ENCODE data around the gene AOPEP.

Gene AOPEP

DNA sequence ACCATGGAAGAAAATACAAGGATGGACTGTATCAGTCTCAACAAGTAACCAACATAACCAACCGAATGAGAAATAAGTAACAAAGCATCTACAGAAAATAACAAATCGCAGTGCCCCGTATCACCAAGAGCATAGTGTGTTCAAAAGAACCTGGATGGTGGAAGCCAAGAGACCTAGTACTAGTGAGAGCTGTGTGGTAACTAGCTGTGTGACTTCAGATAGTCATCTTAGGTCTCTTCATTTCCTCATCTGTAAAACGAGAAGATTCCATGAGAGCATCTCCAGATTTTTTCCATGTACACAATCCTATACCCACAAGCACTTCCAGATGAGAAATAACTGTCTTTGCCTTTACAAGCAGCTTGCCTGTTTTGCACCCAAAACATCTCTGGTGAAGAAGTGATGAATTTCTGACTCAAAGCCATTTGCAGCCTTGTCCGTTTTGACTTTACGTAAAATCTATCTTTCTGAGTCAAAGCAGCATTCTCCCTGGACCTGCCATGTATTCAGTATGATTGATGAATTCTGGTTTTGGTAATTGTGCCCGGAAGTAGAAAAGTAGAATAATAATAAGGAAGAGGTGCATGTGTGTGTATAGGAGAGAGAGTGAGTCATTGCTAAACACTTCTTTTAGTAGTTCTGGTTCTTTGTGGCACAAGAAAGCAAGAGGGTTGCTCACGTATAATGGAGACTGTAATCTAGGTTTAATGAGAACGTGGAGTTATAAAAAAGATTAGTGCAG is 41.0 kb downstream of the AOPEP start:
- peak; percentile 77 for DNase-seq

DNA sequence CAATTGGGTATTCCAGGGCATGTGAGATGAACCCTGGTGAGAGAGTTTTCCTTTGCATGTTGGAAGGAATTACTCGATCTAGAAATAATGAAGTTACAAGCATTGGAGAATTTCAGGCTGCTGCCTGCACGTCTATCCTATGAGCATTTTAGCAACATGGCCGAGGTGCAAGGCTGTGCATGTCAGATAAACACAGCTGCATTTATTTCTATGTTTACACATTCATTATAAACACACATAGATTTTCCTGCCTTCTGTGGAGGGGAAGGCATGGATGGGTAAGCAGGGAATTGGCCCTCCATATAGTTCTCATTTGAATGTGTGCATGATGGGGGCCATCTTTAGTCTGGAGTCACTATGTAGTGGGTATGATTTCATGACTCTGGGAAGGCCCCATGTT is 42.3 kb downstream of the AOPEP start:
- DNase-seq, result no peak

DNA sequence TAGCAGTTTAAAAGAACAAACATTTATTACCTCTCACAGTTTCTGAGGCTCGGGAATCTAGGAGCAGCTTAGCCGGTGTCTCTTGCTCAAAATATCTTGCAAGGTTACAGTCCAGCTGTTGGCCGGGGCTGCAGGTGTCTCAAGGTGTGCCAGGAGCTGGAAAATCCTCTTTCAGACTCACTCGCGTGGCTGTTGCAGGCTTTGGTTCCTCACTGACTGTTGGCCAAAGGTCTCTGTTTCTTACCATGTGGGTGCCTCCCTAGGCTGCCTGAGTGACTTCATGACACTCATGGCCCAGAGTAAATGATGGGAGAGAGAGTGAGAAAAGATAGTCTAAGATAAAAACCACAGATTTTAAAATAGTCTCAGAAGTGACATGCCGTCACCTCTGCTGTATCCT is 43.8 kb downstream of the AOPEP start:
- DNase-seq, result no peak

DNA sequence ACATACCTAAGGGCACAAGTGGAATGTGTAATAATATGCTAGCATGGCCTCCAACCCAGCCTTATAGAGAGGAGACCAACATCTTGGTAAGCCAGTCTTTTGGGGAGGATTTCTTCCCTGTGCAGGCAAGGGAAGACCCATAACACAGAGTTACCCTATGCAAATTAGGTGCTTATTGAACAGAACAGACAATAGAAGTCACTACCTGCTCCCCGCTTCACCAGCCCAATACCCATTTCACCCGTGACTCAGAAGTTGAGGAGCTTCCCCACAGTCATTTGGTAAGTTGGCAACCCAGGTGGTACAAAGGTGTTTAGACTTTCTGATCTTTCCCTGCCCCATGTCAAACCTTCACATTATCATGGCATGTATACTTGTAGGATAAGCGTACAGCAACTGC is 44.6 kb downstream of the AOPEP start:
- DNase-seq, result no peak

DNA sequence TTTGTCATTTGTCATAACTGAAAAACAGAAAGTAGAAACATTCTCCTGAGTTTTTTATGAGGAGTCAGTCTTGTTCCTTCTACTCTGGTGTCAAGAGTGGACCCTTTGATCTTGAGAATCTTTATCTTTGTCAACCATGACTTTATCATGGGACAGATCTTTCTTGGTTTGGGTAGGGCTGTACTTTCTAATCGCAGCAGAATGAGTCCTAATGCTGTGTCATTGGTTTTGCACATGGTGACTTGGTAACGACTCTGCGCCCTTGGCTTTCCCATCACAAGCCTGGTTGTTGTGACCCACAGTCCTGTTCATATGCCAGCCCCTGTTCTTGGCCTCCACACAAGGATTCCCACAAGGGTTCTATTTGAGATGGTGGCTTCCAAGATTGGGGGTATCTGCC is 45.6 kb downstream of the AOPEP start:
- no peak for DNase-seq

DNA sequence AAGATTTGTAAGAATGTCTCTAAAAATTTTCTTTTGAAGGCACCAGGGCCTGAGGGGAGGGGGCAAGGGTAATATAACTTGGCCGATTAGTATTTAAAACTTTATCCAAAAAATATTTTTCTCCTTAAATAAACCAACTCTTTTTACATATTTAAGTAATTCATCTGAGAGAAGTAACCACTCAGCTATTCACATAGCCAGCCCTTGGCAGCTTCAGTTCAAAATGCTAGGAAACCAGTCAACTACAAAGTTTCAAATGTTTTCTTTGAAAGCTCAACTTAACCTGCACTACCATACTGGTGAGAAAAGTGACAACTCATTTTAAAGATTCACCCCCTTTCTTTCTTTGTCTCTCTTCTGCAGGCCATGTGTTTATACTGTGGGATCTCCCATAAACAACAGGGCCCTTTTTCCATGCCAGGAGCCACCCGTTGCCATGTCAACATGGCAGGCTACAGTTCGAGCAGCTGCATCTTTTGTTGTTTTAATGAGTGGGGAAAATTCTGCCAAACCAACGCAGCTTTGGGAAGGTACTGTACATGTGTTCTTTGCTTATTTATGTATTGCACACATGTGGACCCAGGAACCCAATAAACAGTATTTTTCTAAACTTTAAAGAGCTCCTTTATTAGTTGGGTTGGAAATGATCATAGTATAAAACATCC is 46.3 kb downstream of the AOPEP start:
- no peak for DNase-seq

DNA sequence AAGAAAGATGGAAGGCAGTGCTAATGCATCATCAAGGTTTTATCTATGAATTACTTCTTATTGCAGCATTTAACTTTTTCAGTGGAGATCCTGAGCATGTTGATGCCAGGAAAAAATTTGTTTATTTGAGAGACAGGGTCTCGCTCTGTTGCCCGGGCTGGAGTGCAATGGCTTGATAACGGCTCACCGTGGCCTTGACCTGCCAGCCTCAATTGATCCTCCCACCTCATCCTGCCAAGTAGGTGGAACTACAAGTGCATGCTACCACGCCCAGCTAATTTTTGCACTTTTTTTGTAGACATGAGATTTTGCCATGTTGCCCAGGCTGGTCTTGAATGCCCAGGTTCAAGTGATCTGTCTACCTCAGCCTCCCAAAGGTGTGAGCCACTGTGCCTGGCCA is 47.2 kb downstream of the AOPEP start:
- DNase-seq, result no peak

DNA sequence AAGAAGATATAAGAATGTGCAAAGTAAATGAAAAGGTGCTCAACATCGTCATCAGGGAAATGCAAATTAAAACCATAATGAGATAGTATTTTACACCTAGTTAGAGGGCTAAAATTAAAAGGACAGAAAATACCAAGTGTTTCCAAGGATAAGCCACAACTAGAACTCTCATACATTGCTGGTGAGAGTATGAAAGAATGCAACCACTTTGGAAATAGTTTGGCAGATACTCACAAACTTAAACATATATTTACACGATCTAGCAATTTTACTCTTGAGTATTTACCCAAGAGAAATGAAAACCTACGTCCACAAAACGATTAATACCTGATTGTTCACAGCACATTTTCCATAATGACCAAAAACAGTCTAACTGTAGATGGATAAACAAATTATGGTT is 51.5 kb downstream of the AOPEP start:
- no peak for DNase-seq

DNA sequence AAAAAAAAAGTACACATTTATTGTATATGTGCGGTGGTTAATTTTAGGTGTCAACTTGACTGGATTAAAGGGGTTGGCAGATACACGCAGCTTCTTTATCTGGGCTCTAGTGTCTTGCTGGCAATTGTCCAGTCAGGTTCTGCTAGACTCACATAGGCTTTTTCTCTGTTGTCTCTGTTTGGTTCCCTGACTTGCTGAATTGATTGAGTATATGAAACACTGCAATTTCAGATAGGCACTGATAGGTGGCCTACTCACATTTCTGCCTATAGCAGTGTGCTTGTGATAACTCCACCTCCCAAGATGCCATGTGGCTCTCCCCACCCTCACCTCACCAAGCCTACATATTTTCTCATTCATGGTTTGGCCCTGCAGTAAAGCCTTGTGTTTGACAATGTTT is 52.5 kb downstream of the AOPEP start:
- DNase-seq, result no peak

DNA sequence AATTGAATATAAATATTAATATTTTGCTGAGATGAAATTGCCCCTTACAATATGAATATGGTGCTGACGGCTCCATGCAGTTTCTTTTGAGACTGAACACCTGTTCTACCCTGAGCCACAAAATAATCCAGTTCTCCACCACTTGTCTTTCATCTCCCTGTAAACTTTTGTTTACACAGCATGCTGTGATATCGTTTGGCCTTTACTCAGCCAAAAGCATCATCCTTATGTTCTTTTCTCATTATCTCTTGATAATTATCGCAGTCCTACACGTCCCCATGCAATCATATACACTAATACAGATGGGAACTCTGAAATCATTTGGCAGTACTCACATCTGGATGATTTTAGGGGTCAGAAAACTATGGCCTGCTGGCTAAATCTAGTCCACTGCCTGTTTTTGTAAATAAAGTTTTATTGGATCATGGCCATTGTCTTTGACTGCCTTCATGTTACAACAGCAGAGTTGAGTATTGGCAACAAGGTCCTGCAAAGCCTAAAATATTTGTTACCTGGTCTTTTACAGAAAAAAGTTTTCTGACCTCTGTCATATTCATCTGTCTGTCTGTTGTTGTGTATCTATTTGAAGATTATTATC is 53.3 kb downstream of the AOPEP start:
- no peak for DNase-seq

DNA sequence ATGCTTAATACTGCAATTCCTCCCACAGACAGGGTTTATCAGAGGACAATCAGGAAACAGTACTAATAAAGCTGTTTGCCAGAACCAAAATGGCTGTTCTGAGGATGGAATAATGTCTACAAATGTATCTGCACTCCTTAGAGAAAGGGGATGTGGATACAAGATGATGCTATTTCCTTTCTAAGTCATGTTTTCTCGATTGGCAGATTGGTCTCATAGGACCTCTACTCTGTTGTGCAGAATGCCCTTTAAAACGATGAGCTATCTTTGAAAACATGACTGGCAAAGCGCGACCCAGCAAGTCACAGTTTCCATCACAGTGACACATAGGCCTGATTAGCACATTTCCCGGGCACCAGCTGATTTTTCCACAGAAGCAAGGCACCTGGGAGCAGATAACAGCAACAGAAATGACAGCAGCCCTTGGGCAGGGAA is 54.0 kb downstream of the AOPEP start:
- DNase-seq, result no peak

DNA sequence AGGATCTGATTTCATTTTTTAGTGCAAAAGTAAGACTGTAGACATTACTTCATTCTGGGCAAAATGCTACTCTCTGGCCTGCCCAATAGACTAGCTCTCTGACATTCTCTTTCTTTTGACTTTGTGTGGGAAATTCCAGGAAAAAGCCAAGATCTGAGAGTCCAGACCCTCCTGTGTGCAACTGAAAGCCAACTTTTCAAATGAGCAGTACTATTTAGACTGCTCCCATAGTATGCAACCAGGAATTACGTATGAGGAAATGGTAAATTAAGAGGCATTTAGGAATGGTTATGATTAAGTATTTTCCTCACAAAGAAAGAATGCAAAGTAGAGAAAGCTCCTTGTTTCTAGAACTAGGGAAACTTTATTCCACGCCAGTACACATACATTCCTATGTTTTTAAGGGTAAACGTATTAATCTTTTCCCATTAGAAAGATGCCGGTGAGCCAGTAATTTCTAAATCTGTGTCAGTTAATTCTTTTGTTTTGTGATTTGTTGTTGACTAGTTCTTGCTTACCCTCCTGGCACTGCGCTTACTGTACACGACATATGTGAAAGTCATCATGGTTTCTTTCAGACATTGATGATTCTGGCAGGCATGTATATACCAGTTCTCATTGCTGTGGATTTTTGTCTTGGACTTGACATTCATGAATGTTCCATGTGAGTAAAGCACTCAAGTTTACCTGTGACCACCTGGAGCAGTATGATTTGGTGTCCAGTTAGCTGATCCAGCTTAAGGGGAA is 56.0 kb downstream of the AOPEP start:
- DNase-seq, result peak; percentile 89

DNA sequence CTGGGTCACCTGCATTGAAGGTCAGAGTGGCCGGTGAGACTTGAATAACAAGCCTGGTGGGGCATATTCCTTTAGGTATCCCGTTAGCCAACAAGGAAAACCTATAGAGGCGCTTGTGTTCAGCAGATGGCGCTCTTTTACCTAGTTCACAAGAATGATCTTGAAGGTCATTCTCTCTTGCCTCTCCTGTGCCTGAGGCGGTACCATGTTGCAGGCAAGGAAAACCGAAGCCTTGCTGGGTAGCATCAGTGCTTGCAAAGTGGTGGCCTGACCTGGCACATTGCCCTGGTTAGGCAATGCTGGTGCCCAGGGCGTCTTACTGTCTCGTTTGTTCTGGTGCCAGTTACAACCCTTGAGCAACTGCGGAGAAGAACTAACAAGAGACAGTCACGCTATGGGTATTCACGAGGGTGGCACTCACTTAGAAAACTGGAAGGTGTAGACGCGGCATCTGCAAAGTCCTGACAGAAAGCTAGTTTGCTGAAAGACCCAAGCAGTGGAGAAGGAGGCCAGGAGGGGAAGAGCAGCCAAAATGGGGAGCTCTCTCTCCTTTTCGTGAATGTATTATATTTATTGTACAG is 56.7 kb downstream of the AOPEP start:
- peak; percentile 86 for DNase-seq

DNA sequence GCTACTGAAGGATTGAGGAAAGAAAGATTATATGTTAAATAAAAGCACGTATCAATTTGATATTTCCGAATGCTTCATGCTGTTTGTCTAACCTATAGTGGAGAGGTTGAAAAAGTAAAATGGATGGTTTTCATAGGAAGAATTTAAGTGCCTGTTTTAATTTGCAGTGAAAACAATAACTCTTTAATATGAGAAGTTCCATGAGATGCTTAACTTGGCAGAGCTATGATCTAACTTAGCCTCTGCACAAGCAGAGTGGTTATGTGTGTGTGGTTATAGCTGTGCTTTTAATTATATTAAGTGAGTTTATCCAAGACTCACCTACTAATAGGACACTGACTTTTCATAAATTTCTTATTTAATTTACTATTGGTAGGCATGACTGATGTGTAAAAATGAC is 57.4 kb downstream of the AOPEP start:
- DNase-seq, result no peak

DNA sequence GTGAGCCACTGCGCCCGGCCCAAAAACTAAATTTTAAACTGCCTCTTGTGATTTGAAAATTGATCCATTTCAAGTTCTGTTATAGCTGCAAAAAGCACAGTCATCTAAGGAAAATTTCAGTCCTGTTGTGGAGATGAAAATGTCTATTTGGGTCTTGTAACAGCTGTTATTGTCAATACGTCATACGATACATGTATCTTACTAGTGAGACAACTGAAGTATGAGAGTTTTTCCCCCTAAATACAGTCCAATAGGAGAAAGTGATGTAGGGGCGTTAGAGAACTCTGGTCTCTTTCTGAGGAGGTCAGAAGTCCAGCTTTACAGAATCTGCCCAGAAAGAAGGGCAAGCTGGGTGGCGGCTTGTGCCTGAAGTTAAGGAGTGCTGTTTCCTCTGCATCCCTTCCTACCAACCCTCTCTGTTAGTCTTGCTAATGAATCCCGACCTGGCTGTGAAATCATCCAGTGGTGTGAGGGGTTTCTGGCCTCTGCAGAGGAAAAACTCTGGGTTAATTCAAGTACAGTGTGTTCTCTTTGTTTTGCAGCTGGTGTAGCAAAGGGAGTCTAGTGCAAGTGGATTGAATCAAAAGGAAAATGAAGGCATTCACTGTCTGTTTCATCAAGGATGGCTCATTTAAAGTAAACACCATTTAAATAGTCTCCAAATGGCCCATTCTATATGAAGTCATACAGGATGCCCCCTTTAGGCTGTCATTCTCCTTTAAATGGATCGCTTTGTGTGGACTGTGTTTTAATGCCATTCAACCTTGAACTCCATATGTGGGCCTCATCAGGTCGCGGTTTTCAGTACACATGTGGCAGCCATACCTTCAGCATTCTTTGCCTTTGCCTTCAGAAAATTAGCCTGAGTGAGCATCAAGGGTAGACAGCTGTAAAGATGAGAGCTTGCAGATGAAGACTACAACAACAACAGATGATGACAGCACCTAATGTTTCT is 59.0 kb downstream of the AOPEP start:
- peak; percentile 32 for DNase-seq

DNA sequence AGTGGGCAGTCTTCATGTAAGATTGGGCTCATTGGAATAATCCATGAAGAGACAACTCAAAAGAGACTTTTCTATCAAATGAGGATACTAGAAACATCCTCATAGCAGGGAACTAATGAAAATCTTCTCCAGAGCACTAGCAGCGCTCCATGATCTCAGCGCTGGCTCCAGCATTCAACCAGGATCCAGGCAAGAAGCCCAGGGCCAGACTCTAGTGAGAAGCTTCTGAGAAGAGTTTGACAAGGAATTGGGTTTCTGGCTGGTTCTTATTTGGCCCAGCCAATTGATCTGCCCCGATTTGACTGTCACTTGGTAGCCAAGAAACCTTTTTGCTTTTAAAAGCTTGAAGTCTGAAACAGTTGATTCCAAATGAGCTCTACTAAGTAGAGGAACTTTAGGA is 60.1 kb downstream of the AOPEP start:
- DNase-seq, result no peak

DNA sequence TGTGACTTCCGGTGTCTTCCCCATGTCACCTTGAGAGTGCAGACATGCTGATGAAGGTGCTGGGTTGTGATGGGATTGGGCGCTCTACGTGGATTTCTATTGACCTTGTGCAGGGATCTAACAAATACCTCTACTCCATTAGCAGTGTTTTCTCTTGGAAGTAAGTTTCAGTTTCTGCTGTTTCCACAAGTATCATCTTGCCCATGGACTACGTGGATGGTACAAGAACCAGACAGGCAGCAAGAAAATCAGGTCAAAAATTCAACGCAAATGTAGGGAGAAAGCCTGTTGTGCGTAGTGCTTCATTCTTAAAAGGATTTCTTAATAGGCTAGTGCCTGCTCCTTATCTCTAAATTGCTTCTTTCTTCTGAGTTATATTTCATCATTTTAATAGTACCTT is 60.8 kb downstream of the AOPEP start:
- DNase-seq, result no peak

DNA sequence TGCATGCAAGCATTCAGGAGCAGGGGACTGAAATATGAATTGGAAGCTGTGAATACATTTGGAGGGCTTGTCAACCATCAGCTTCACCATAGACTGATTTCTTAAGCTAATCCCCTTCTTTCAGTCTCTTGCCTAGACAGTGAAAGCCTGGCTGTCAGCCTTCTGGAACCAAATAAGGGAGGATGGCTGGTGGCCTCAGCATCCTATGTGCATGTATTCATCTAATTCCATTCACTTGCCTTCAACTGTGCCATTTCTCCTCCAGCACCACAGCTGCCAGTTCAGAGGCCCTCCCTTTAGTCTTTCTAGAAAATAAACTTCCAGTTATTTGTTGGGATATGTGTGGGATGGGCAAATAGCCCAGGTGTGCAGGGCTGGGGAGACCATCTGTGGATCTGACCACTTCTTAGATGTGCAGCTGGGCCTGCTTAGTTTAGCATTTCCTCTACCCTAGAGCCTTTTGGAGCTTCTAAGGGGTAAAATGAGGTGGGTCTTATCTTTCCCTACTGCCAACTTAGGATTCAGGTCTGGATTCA is 62.1 kb downstream of the AOPEP start:
- no peak for DNase-seq

DNA sequence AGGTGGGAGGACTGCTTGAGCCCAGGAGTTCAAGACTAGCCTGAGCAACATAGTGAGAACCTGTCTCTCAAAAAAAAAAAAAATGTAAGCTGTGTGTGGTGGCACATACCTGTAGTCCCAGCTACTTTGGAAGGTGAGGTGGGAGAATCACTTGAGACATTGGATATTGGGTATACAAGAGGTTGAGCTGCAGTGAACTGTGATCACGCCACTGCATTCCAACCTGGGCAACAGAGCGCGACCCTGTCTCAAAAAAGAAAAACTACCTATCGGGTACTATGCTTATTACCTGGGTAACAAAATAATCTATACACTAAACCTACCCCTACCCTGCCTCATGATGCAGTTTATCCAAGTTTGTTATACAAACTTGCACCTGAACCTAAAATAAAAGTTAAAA is 64.9 kb downstream of the AOPEP start:
- DNase-seq, result no peak

DNA sequence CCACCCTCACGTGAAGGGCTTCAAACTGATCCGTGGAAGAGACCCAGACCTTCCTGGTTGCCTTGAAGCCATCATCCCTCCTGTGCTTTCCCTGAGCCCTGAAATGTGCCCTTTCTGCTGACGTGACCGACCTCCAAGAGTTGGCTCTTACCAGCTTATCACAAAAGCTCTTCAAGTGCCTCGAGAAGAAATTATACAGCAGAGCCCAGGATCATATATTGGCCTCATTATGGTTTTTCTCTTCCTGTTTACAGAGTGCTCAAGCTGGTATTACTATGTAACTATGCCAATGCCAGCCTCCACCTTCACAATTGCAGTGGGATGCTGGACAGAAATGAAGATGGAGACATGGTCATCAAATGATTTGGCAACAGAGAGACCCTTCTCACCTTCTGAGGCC is 66.0 kb downstream of the AOPEP start:
- DNase-seq, result no peak

DNA sequence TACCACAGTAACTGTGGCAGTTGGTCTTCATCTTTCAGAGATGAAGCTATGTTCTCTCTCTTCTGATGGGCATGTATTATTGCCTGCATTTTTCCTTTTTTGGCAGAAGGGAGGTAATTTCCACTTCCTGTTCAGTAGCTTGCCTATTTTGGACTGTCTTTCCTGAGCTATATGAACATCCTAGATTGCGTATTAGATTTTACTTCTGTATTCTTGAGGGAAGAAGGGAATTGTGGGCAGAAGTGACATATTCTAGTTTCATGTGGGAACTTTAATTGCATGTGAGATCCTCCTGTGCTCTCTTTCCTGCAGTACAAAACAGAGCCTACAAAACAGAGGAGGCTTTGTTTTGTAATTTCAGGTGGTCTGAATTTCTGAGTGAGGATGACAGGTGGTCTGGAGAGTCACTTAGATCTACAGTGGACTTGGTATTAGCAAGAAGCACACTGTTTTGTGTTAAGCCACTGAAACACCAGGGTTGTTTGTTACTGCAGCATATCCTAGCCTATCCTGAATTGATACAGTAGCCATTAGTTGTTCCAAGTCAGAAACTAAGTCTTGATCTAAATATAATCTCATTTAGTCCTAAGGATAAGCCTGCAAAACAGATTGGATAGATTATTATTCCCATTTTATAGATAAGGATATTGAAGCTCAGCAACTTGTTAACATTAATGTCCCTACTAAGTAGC is 68.1 kb downstream of the AOPEP start:
- DNase-seq, result no peak

All from fibroblast of skin of right biceps (primary cell).